NCI-H2196 treated with DMSO at 0.1 percent for 48 hours (cell line): Measurements from ENCODE around the gene MAPK11.
A peak's percentile ranks its signal among the peaks of the same experiment; 100 is the strongest.

Source experiments
- DNase-seq: peaks from one replicate; lab custom pipeline; 2025; ENCODE audit not compliant: unreplicated experiment; lab: John Stamatoyannopoulos, UW

MAPK11 gene

DNA sequence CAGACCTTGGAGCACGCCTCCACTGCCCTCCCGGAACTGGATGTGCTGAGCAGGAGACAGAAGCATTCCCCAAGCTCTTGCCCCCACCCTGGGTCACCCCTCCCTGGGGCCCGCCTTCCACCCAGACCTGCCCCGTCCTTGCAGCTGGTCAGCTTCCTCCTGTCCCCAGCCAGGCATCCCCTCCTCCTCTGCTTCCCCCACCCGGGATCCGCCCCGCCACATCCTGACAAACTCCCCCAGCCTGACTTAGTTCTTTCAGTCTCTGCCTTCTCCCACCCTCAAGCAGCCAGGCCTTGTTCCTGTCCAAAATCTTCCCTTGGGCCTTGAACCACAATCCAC lies 38.4 kb upstream of the MAPK11 start:
- DNase-seq, result no peak

- no peak for DNase-seq
Observed at GRCh38 chr22:50307890-50308596, 37.9 kb upstream of the MAPK11 start.

DNA sequence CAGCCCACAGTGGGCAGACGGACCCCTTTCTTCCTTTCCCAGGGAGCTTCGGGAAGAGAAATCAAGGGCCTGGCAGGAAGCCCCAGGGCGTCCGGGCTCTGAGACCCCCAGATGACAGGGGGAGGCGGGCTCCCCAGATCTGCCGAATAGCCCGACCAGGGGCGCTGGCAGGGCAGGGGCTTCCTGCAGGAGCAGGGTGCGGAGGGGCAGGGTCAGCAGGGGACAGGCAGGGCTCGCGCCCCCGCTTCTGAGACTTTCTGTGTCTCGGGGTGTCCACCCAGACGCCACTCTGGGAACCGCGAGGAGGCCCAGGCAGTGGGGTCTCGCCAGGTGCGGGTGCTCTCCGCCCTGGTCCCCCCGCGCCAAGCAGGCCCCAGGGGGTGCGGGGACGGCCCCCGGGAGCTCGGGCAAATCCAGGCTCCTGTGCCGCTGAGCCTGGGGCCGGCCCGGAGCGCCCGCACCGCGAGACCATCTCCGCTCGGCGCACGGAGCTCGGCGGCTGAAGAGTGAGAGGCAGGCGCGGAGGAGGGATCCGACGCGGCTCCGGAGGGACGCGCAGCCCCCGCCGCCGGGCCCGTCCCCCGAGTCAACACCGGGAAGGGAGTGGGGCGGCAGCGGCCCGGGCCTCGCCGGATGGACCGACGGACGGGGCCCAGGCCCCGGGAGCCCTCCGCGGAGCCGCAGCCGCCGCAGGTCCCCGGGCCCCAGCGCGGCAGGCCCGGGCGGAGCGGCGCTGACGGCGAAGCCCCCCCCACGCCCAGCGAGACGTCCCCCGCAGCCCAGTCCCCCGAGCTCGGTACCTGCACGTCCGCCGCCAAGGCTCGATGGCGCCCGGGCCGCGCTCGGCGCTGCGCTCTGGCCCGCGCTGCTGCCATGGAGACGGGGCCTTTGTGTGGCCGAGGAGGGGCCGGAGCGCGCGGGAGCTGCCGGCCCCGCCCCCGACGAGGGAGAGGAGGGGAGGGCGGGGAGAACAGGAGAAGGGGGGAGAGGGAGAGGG lies 36.9 kb upstream of the MAPK11 start, which contains the start of gene PLXNB2:
Gene PLXNB2 (minus strand): TSS at position 894 of the 997 bp plus-strand sequence. CDS start 17,062 bp downstream, outside the sequence.
- DNase-seq, result peak; percentile 42

- peak; percentile 45 for DNase-seq
Observed at GRCh38 chr22:50305923-50306566, 35.9 kb upstream of the MAPK11 start.

- DNase-seq, result no peak
Observed at GRCh38 chr22:50305393-50305922, 35.3 kb upstream of the MAPK11 start.

- DNase-seq, result no peak
Observed at GRCh38 chr22:50304528-50305392, 34.6 kb upstream of the MAPK11 start.

- no peak for DNase-seq
Observed at GRCh38 chr22:50303848-50304527, 33.8 kb upstream of the MAPK11 start.

GRCh38 chr22:50303515-50303847 lies 33.3 kb upstream of the MAPK11 start:
- DNase-seq, result no peak

DNA sequence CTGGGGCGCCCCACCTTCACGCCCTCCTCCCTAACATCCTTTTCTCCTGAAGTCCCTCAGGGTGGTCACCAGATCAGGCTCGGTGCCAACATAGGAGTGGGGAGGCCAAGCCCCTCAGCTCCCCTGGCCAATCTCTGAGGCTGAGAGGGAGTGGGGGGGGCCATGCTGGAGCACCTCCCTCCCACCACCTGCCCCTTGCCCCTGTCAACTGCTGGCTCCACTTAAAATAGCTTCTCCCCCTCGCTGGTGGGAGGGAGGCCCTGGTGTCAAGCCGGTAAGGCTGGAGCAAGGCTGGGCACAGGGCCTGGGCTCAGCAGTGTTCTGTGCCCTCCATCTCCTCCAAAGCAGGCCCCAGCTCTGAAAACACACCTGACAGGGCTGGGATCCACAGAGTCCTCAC lies 32.4 kb upstream of the MAPK11 start:
- no peak for DNase-seq

DNA sequence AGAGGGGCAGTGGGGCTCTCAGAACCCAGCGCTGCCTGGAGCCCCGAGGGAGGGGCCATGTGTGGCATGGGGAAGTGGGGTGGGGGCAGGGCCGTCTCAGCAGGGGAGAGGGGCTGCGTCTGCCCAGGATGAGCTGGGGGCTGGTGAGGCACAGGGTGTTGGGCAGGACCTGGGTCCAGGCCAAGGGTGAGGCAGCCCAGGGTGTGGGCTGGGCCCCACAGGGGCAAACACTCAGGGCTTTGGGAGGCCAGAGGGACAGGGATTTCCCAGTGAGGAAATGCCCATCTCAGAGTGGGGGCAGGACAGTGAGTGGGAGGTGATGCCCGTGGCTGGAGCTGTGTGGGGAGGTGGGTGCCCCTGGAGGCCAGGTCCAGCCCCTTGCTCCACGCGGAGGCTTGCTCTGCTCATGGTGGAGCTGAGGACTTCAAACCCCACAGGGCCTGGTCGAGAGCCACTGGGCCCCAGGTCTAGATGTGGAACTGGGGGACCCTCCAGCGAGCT lies 31.9 kb upstream of the MAPK11 start:
- no peak for DNase-seq

- DNase-seq, result no peak
Observed at GRCh38 chr22:50301581-50301991, 31.4 kb upstream of the MAPK11 start.

- no peak for DNase-seq
Observed at GRCh38 chr22:50300620-50301257, 30.6 kb upstream of the MAPK11 start.

DNA sequence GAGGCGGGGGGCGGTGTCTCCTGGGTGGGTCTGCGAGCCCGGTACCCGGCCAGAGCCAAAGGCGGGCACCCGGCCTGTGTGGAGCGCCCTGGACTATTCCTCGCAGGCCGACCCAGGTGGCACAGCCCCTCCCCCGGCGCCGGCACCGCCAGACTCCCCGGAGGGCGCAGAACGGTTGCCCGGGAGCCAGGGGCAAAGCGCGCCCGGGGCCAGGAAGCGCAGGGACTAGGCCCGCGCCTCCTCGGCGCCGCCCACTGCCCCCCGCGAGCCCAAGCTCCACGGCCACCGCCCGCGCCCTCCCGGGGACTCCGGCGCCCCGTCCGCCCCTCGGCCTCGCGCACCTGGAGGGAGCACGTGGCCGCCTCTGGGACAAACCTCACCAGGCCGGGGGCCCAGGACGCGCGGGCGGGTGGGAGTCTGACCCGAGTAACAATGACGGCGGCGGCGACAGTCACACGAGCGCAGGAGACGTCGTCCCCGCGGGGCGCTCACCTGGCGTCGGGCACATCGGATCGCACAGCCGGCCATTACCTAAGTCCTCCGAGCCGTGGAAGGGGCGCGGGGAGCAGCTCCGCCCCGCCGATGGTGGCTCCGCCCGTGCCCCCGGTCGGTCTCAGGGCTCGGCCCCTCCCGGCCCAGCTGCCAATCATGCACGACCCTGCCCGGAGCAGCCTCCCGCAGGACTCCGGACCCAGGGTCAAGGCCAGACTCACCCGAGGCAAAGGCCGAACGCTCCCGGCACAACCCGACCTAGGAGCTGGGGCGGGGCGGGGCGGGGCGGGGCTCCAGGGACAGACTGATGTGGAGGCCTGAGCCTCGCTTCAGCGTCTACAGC lies 29.8 kb upstream of the MAPK11 start:
- DNase-seq, result no peak

DNA sequence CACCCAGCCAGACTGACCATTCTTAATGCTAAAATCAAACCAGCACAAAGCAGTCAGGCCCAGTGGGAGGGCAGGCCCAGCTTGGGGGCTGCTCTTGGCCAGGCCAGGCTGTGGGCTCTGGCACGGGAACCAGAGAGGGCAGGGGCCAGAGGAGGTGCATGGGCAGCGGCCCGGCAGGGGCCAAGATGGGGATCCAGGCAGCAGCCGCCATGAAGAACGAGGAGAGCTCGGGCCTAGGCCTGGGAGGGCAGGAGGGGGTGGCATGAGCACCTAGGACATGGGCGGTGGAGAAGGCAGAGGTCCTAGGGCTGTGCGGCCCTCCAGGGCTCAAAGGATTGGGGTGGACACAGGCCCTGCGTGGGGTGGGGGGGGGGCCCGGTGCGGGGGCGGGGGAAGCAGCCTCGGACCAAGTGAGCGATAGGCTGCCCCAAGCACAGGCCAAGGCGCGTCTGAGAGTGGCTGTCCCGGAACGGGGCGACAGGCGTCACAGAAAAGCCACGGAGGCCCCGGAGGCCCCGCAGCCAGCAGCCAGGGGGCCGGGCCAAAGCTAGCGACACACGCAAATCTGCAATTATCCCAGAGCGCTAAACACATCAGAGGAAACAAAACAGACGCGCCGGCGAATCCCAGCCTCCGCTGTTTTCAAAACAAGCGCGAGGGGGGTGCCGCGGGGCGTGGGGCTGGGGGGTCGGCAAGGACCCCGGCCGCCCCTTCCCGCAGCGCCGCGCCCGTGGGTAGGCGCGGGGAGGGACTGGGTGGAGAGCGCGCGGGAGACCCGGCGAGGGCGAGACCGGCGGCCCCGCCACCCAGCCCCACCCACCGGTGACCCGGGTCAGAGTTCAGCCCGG lies 29.0 kb upstream of the MAPK11 start:
- DNase-seq, result no peak

GRCh38 chr22:50298266-50298637 lies 28.1 kb upstream of the MAPK11 start:
- DNase-seq, result no peak

GRCh38 chr22:50297510-50298265 lies 27.5 kb upstream of the MAPK11 start:
- no peak for DNase-seq
